ENCODE measurements around the gene SHCBP1L.
"Not testable (repeated sequence)": the region's sequence is repeated elsewhere in the genome, so short reads cannot be mapped to it uniquely, and the experiment has no call there.

The SHCBP1L gene

GRCh38 chr1:182962554-182963115 lies 9.7 kb upstream of the SHCBP1L start:
- peak; percentile 84 for TF ChIP-seq CTCF (IDR thresholded peaks at IDR 0.05; ENCODE audit: low read depth, low read length)
- peak overlapping the region; percentile 45 for H3K4me3 ChIP-seq (ENCODE audit: low read depth, low read length)

GRCh38 chr1:182960046-182960445 lies 7.1 kb upstream of the SHCBP1L start:
- TF ChIP-seq CTCF (IDR thresholded peaks at IDR 0.05; ENCODE audit: low read depth, low read length): no peak
- H3K4me3 ChIP-seq (ENCODE audit: low read depth, low read length): no peak overlapping the region

GRCh38 chr1:182957902-182958395 lies 5.0 kb upstream of the SHCBP1L start:
- no peak overlapping the region for H3K4me3 ChIP-seq (ENCODE audit: low read depth, low read length)
- no peak for TF ChIP-seq CTCF (IDR thresholded peaks at IDR 0.05; ENCODE audit: low read depth, low read length)

- no peak for TF ChIP-seq CTCF (IDR thresholded peaks at IDR 0.05; ENCODE audit: low read depth, low read length)
- H3K4me3 ChIP-seq (ENCODE audit: low read depth, low read length): no peak overlapping the region
Observed at GRCh38 chr1:182956708-182957365, 3.9 kb upstream of the SHCBP1L start.

GRCh38 chr1:182955596-182956588 lies 2.9 kb upstream of the SHCBP1L start:
- TF ChIP-seq CTCF (IDR thresholded peaks at IDR 0.05; ENCODE audit: low read depth, low read length): no peak
- no peak overlapping the region for H3K4me3 ChIP-seq (ENCODE audit: low read depth, low read length)

GRCh38 chr1:182953826-182954225 lies 860 bp upstream of the SHCBP1L start:
- H3K4me3 ChIP-seq (ENCODE audit: low read depth, low read length): no peak overlapping the region
- TF ChIP-seq CTCF (IDR thresholded peaks at IDR 0.05; ENCODE audit: low read depth, low read length): no peak

- not testable (repeated sequence) for H3K4me3 ChIP-seq (ENCODE audit: low read depth, low read length)
Observed at GRCh38 chr1:182943336-182943735, 9.6 kb downstream of the SHCBP1L start.

GRCh38 chr1:182942145-182942544 lies 10.8 kb downstream of the SHCBP1L start:
- not testable (repeated sequence) for H3K4me3 ChIP-seq (ENCODE audit: low read depth, low read length)
